ENCODE results near the gene P2RY14. TPM values are rescaled to one million over a fixed set of nuclear protein-coding genes. Genes with fewer than 3 reads are reported as not detected.

The P2RY14 gene
- total and polyA plus RNA-seq, 2 donors (not counting 3 experiments of a cell fraction or from before 2014, with no cell fraction given) = not detected

- Histone ChIP-seq H2AFZ (ENCODE audit: low read depth, low read length) (no peak overlapping the region), H3K36me3 (ENCODE audit: control insufficient read depth in 2 of 2, extremely low read depth in 1 of 2, insufficient read depth in 2 of 2, low read length in 2 of 2) (no peaks in the 10 kb centered on the region), H3K27me3 (ENCODE audit: control insufficient read depth in 2 of 2, insufficient read depth in 2 of 2, low read length in 2 of 2) (peaks cover 0 to 2% of the 10 kb centered on the region in 2 experiments), H3K79me2 (ENCODE audit: control insufficient read depth, insufficient read depth, low read length) (no peaks in the 10 kb centered on the region), H3K9me3 (replicated peaks; ENCODE audit: control insufficient read depth, insufficient read depth, low read length) (no peaks in the 10 kb centered on the region), H3K4me2 (ENCODE audit: insufficient read depth, low read length) (no peak overlapping the region), H3K9ac (replicated peaks; ENCODE audit: extremely low read depth, insufficient read depth, low read length) (no peak overlapping the region), H4K20me1 (replicated peaks; ENCODE audit: control insufficient read depth, extremely low read depth, insufficient read depth, low read length) (no peaks in the 10 kb centered on the region), H3K9me1 (replicated peaks; ENCODE audit: control insufficient read depth, extremely low read depth, insufficient read depth, low read length) (no peaks in the 10 kb centered on the region), H3K27ac (ENCODE audit: insufficient read depth, low read depth, low read length) (no peak overlapping the region), H3K4me1 (ENCODE audit: control insufficient read depth, extremely low read depth, insufficient read depth, low read length) (no peaks in the 10 kb centered on the region), H3K4me3 (replicated peaks in 1 of 3; ENCODE audit: insufficient read depth in 1 of 3, low read depth in 1 of 3, low read length in 3 of 3) (no peak overlapping the region)
- TF ChIP-seq POLR2AphosphoS5 (IDR thresholded peaks at IDR 0.05; ENCODE audit: insufficient read depth, low read depth, low read length) (no peak), CTCF (IDR thresholded peaks at IDR 0.05; ENCODE audit: extremely low read depth in 1 of 2, insufficient read depth in 1 of 2, low read depth in 1 of 2, low read length in 2 of 2) (no peak), FOS (IDR thresholded peaks at IDR 0.05; ENCODE audit: borderline replicate concordance, insufficient read depth, low read length) (no peak), JUN (IDR thresholded peaks at IDR 0.05; ENCODE audit: borderline replicate concordance, insufficient read depth, insufficient read length, low read depth) (no peak), MYC (IDR thresholded peaks at IDR 0.05; ENCODE audit: low read depth, low read length) (no peak), EZH2 (IDR thresholded peaks at IDR 0.05; ENCODE audit: borderline replicate concordance, low read depth, low read length, severe bottlenecking) (no peak), MAX (IDR thresholded peaks at IDR 0.05; ENCODE audit: insufficient read depth, insufficient read length) (no peak), GATA2 (IDR thresholded peaks at IDR 0.05; ENCODE audit: insufficient read depth, insufficient read length, low read depth, low read length) (no peak), POLR2A (IDR thresholded peaks at IDR 0.05; ENCODE audit: low read depth, low read length) (no peak)
- FAIRE-seq (no peak), DNase-seq (ENCODE audit: low read depth, low spot score) (no peak)
- BruUV-seq (replicated peaks) = no TSS peak
- CTCF ChIA-PET = interaction anchor here (0.7 to 2.1 kb wide), 8 partner anchors 8 to 77 kb away, joined by 3 to 7 read pairs (median 4); partner anchors contain the start of gene P2RY14
- POLR2A ChIA-PET = no interaction called here
- dilution Hi-C loops (cut with MboI; ENCODE audit: extremely low pct_ligation_motif_present, low sequenced_read_pairs) = no loop called here
- intact Hi-C loops (cut with micrococcal nuclease) = no loop called here
Measured at GRCh38 chr3:151305775-151306151, 27.4 kb upstream of the P2RY14 start.

Data from endothelial cell of umbilical vein (primary cell).